ENCODE data around the gene DNASE1L3.

DNA sequence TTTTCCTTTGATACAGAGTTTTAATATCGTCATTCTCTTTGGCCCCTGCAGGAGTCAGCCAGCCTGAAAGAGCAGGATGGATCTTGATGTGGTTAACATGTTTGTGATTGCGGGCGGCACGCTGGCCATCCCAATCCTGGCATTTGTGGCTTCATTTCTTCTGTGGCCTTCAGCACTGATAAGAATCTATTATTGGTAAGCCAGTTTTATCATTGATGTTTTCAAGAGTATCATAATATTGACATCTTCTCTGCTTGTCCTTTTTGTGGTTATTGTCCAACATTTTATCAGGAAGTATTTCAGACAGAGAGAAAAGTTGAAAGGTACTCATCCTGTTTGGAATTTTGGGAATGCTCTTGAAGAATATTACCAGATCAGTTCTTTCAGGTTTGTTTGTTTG, 45.7 kb upstream of the DNASE1L3 start:
- TF ChIP-seq POLR2A (IDR thresholded peaks at IDR 0.05) = no peak
- TF ChIP-seq, protein P1, sequence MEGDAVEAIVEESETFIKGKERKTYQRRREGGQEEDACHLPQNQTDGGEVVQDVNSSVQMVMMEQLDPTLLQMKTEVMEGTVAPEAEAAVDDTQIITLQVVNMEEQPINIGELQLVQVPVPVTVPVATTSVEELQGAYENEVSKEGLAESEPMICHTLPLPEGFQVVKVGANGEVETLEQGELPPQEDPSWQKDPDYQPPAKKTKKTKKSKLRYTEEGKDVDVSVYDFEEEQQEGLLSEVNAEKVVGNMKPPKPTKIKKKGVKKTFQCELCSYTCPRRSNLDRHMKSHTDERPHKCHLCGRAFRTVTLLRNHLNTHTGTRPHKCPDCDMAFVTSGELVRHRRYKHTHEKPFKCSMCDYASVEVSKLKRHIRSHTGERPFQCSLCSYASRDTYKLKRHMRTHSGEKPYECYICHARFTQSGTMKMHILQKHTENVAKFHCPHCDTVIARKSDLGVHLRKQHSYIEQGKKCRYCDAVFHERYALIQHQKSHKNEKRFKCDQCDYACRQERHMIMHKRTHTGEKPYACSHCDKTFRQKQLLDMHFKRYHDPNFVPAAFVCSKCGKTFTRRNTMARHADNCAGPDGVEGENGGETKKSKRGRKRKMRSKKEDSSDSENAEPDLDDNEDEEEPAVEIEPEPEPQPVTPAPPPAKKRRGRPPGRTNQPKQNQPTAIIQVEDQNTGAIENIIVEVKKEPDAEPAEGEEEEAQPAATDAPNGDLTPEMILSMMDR (IDR thresholded peaks at IDR 0.05) = no peak

All from heart left ventricle (tissue), 13 donors.